Esophagus squamous epithelium (tissue), 4 donors: Measurements from ENCODE around the gene CCDC88C.

Experiments used
- CTCF ChIP-seq, 6 experiments: fragments of 450-650 bp in 4 of 6; fragments of 200-600 bp in 2 of 6; sonication (generic) in 2 of 6; IDR thresholded peaks; one replicate each; pipeline ENCODE4 v1.5.1; 2016 to 2019; ENCODE audit warnings: antibody characterized with exemption in 6 of 6, mild to moderate bottlenecking in 4 of 6, moderate library complexity in 4 of 6
- POLR2A ChIP-seq, 4 donors: fragments of 450-650 bp; IDR thresholded peaks; one replicate each; pipeline ENCODE4 v1.6.1; 2017; ENCODE audit warnings: antibody characterized with exemption in 4 of 4, mild to moderate bottlenecking in 4 of 4, moderate library complexity in 3 of 4

GRCh38 chr14:91405724-91406435 is 11.7 kb downstream of the CCDC88C start:
- no peak for TF ChIP-seq CTCF (IDR thresholded peaks at IDR 0.05)
- no peak for TF ChIP-seq POLR2A (IDR thresholded peaks at IDR 0.05)
